HL-60/S4 treated with phorbol 12-myristate 13-acetate at 8.2 ng/mL for 4 days and 3 days (cell line): Measurements from ENCODE around the gene SOCS1.
"Not testable (repeated sequence)": the region's sequence is repeated elsewhere in the genome, so short reads cannot be mapped to it uniquely, and the experiment has no call there.

Experiments used
- in situ Hi-C: fragments of 300-500 bp; cut with MboI; formaldehyde crosslinking; loops from 2 replicates; pipeline ENCODE4 v1.15.0; 2022; ENCODE audit warnings: low sequenced_read_pairs

The SOCS1 gene

GRCh38 chr16:11255737-11256660, at the start of gene SOCS1:
Gene SOCS1, minus strand, starts transcription at chr16:11256204. Its CDS starts 726 bp downstream, at chr16:11255478.
- in situ Hi-C loops: loop anchor here (25.0 kb wide), 1 partner anchor 294 kb away; no protein-coding TSS in a partner anchor

DNA sequence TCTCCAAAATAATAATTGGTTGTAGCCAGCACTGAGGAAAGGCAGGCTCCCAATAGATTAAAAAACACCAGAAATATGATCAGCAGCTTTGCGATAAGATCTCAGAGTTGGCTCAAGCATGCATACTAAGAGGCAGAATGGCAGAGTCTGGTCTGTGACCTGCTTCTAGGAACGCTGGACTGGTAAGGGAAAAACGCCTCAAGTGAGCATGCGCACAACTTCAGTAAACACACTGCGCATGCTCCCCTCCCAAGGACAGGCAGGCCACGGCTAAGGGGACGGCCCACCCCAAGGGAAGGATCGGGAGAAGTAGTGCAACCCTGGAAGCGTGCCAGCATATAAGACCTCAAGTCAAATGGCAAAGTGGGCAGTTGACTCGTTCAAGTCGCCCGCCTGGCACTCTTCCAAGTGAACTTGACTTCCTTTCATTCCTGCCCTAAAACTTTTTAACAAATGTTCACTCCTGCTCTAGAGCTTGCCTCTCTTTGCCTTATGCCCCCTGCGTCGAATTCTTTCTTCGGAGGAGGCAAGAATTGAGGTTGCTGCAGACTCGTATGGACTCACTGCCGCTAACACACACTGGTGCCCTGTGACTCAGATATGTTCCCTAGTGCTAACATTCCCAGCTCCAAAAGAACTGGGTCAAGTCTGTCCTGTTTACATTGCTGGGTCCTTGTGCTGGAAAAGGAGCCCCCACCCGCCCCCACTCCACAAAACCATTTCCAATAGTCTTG, 47.6 kb upstream of the SOCS1 start:
- in situ Hi-C loops: no loop called here

DNA sequence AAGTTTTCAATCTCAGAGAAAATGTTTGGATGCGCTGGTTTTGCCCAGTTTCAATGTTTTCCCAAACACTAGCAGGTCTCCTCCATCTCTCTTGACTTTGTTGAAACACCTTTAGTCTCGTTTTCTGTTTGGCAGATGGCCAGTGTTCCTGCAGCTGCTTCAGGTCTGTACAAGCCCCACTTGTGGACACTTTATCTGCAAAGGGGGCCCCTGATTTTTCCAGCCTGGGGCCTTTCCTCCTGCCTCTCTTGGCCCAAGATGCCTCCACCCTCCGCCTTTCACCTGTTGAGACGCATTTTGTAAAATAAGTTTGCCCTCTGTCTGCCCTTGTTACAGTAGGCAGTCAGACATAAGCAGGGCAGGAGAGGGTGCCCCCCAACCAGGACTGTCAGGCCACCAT, 47.0 kb upstream of the SOCS1 start:
- in situ Hi-C loops: no loop called here

DNA sequence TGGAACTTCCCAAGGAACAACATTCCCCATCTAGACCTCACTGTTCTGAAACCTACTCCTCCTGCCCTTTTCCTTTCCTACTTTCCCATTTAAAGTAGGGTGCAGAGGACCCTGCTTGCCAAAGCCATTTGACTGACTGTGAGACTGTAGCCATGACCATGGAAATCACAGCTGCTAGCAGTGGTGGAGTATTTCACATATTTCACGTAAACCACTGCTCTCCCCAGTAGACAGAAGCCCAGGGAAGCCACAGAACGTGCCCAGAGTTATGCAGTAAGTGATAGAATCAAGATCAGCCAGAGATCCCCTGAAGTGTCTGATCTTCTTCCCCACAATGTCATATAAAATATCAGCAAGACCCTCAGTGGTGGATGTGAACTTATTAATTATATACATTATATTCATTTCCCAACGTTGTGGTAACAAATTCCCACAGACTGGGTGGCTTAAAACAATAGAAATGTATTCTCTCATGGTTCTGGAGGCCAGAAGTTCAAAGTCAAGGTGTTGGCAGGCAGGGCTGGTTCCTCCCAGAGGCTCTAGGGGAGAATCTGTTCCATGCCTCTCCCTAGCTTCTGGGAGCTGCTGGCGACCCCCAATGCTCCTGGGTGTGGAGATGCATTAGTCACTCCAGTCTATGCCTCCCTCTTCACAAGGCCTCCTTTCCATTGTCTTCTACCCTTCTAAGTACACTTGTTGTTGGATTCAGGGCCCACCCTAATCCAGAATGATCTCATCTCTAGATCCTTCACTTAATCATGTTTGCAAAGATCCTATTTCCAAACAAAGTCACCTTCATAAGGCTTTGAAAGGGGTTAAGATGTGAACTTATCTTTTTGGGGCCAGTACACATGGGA, 45.9 kb upstream of the SOCS1 start:
- in situ Hi-C loops: no loop called here

DNA sequence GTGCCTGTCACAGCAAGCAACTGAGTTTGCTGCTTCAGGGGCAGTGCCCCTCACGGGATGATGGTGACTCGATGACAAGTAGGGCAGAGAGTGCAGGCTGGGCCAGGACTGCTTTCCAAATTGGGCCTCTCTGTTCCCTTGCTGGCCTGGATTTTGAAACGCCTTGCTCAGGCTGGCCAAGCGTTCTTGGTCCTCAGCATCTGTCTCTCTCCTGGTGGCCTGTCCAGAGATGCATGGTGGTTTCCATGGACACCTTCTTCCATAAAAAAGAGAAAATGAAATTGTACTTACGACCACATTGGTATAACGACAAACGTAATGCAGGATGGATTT, 44.5 kb upstream of the SOCS1 start:
- in situ Hi-C loops: no loop called here

GRCh38 chr16:11299865-11300559, 44.0 kb upstream of the SOCS1 start:
- in situ Hi-C loops: no loop called here

DNA sequence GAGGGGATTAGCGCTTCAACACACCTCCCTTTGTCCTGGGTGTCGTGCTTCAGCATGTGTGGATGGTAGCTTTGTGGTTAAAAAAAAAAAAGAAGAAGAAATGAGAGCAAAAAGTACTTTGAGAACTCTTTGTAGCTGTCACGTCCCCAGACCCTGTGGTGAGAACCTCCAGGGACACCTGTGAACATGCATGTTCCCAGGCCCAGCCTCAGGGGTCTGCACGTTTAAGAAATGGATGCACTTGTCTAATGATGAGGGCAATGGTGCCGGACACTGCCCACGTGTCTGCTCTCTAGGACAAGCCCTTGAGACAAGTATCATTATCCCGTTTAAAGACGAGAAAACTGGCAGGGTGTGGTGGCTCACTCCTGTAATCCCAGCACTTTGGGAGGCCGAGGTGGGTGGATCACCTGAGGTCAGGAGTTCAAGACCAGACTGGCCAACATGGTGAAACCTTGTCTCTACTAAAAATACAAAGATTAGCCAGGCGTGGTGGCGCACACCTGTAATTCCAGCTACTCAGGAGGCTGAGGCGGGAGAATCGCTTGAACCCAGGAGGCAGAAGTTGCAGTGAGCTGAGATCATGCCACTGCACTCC, 43.0 kb upstream of the SOCS1 start:
- in situ Hi-C loops: not testable (repeated sequence)

DNA sequence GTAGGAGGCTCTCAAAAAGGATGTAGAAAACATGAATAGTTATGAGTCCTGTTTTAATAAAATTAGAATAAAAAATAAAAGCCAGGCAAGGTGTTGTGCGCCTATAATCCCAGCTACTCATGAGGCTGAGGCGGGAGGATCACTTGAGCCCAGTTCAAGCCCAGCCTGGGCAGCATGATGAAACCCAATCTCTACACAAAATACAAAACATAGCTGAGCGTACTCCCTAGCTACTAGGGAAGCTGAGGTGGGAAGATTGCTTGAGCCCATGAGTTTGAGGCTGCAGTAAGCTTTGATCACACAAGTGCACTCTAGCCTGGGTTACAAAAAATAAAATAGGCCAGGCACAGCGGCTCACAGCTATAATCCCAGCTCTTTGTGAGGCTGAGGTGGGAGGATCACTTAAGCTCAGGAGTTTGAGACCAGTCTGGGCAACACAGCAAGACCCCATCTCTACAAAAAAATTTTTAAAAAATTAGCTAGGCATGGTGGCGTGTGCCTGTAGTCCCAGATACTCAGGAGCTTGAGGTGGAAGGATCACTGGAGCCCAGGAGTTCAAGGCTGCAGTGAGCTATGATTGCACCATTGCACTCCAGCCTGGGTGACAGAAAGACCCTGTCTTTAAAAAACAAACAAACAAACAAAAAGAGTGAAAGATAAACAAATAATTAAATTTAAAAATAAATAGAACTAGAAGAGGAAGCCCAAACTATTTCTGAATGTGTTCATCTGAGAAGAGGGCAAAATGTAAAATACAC, 42.3 kb upstream of the SOCS1 start:
- in situ Hi-C loops: no loop called here

DNA sequence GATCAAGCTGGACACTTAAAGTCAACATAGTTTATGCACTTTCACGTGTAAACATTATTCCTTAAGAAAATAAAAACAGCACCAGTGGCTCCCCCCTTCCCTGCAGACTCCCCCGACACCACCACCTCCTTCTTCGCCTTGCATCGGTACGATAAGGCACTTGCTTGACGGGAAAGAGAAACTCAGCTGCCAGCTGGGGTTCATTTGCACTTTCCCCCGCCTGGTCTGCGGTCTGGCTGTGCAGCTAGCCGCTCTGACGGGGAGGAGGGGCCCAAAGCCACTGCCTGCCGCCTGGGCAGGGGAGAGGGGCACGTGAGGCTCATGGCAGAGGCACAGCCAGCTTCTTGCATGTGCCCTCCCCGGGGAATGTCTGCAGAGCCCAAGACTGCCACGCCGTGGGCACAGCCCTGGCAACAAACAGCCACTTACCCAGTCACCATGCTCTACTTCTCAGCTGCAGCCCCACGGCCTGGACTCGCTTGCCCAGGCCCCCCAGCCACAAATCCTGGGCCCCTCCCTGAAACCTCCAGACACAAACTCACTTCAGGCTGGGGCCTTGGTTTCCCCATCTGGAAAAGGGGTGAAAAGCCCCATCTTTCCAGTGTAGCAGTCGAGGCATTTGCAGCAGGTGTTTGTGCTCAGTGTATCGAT, 41.6 kb upstream of the SOCS1 start:
- in situ Hi-C loops: no loop called here

DNA sequence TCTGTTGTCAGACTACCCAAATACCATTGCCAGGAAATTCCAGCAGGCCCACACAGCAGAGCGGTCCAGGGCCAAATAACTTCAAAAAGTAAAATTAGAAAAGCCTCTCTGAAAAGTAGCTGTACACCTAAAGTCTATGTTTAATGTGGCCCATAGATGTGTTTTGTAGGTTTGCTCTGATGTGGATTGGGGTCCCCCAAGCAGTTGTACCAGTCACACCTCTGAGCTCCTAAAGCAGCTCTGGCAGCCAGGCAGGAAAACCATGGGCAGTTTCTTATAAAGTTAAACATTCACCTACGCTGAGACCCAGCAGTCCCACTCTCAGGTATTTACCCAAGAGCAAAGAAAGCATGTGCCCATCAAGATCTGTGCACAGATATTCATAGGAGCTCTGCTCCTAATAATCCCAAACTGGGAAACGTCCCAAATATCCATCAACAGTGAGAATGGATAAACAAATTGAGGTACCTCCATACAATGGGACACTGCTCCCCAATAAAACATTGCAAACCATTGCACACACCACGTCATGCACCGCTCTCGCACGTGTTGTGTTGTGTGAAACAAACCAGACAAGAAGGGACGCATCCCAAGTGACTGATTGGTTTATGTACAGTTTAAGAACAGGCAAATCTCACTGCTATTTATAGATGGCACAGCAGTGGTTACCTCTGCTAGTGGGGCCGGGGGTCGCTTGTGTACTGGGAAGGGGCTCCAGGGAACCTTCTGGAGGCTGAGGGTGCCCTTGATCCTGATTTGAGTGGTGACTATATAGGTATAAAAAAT, 40.9 kb upstream of the SOCS1 start:
- in situ Hi-C loops: no loop called here

DNA sequence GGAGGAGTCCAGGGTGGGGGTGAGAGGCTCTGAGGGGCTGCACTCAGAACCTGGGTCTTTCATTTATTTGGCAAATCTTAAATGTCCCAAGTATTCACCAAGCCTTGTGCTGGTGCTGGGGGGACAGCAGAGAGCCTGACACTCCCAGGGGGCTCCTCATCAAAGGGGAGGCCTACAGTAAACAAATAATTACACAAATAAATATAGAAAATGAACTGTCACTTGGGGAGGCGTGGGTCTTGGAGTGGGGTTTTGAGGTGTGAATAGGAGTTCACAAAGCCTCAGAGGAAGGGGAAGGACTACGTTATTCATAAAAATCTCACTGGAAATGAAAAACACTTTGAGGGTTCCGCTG, 40.3 kb upstream of the SOCS1 start:
- in situ Hi-C loops: no loop called here

GRCh38 chr16:11295672-11296071, 39.7 kb upstream of the SOCS1 start:
- in situ Hi-C loops: no loop called here

DNA sequence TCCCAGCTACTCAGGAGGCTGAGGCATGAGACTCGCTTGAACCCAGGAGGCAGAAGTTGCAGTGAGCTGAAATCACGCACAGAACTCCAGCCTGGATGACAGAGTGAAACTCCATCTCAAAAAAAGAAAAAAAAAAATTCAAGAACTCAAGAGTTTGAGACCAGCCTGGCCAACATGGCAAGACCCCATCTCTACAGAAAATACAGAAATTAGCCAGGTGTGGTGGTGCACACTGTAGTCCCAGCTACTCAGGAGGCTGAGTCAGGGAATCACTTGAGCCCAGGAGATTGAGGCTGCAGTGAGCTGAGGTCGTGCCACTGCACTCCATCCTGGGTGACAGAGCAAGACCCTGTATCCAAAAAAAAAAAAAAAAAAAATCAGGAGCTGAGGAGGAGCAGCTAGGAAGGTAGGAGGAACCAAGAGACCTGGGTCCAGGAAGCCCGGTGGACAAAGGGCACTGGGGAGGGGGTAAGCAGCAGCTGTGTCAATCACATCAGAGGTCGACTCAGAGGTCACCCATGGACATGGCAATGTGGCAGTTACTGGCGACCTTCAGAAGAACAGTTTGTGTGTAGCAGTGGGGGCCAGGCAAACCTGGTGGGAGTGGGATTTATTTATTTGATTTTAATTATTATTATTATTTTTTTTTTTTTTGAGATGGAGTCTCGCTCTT, 36.2 kb upstream of the SOCS1 start:
- in situ Hi-C loops: no loop called here

- in situ Hi-C loops: no loop called here
Measured at GRCh38 chr16:11291091-11291703, 35.2 kb upstream of the SOCS1 start.

GRCh38 chr16:11290102-11290893, 34.3 kb upstream of the SOCS1 start:
- in situ Hi-C loops: no loop called here

- in situ Hi-C loops: not testable (repeated sequence)
Measured at GRCh38 chr16:11289696-11290095, 33.7 kb upstream of the SOCS1 start.

- in situ Hi-C loops: no loop called here
Measured at GRCh38 chr16:11289202-11289601, 33.2 kb upstream of the SOCS1 start.
